HG02588 (cell line): ENCODE results near the gene NRXN3.

ENCODE experiments used
- ATAC-seq: cut with Tn5 transposase; IDR thresholded peaks from one replicate; pipeline ENCODE4 v1.9.1; 2021; ENCODE audit warnings: mild to moderate bottlenecking, moderate library complexity; ENCODE audit not compliant: unreplicated experiment

NRXN3 gene

GRCh38 chr14:79256380-79256779 is 1086.2 kb downstream of the NRXN3 start:
- ATAC-seq = no peak

- no peak for ATAC-seq
Measured at GRCh38 chr14:79260406-79260805, 1090.2 kb downstream of the NRXN3 start.

GRCh38 chr14:79265366-79265946 is 1095.3 kb downstream of the NRXN3 start:
- no peak for ATAC-seq

GRCh38 chr14:79270361-79270760 is 1100.2 kb downstream of the NRXN3 start:
- no peak for ATAC-seq

- no peak for ATAC-seq
Measured at GRCh38 chr14:79271122-79271521, 1100.9 kb downstream of the NRXN3 start.

GRCh38 chr14:79274641-79275291 is 1104.6 kb downstream of the NRXN3 start:
- ATAC-seq = no peak

- no peak for ATAC-seq
Measured at GRCh38 chr14:79275292-79275655, 1105.1 kb downstream of the NRXN3 start.

- no peak for ATAC-seq
Measured at GRCh38 chr14:79278286-79278797, 1108.2 kb downstream of the NRXN3 start.

- no peak for ATAC-seq
Measured at GRCh38 chr14:79278798-79279644, 1108.8 kb downstream of the NRXN3 start.

- ATAC-seq = no peak
Measured at GRCh38 chr14:79279645-79280597, 1109.7 kb downstream of the NRXN3 start.

GRCh38 chr14:79281244-79282152 is 1111.3 kb downstream of the NRXN3 start:
- no peak for ATAC-seq

GRCh38 chr14:79284621-79285020 is 1114.4 kb downstream of the NRXN3 start:
- ATAC-seq = no peak

- no peak for ATAC-seq
Measured at GRCh38 chr14:79285263-79285662, 1115.1 kb downstream of the NRXN3 start.

GRCh38 chr14:79287976-79288375 is 1117.8 kb downstream of the NRXN3 start:
- ATAC-seq = no peak

- no peak for ATAC-seq
Measured at GRCh38 chr14:79293482-79294177, 1123.5 kb downstream of the NRXN3 start.

GRCh38 chr14:79294499-79294898 is 1124.3 kb downstream of the NRXN3 start:
- ATAC-seq = no peak

- ATAC-seq = no peak
Measured at GRCh38 chr14:79295385-79295784, 1125.2 kb downstream of the NRXN3 start.

- ATAC-seq = no peak
Measured at GRCh38 chr14:79298373-79298772, 1128.2 kb downstream of the NRXN3 start.

- no peak for ATAC-seq
Measured at GRCh38 chr14:79299162-79299561, 1129.0 kb downstream of the NRXN3 start.
